Fibroblast of pulmonary artery (primary cell): ENCODE results near the gene SIRT1.
"Not testable (repeated sequence)": the region's sequence is repeated elsewhere in the genome, so short reads cannot be mapped to it uniquely, and the experiment has no call there.

ENCODE experiments used
- DNase-seq: peaks from one replicate; pipeline ENCODE4 v3.0.0-alpha.2; 2010; ENCODE audit warnings: low read depth
- H3K4me3 ChIP-seq: replicated peaks from 2 replicates; pipeline ENCODE4 v1.5.1; 2011; ENCODE audit warnings: low read depth, mild to moderate bottlenecking, control low read depth, low read length, moderate library complexity
- TF ChIP-seq, protein P1 (sequence below): IDR thresholded peaks from 2 replicates; pipeline ENCODE4 v1.5.1; 2011; ENCODE audit warnings: mild to moderate bottlenecking, control low read depth, low read length, inconsistent platforms; ENCODE audit errors: missing control alignments

Gene SIRT1

DNA sequence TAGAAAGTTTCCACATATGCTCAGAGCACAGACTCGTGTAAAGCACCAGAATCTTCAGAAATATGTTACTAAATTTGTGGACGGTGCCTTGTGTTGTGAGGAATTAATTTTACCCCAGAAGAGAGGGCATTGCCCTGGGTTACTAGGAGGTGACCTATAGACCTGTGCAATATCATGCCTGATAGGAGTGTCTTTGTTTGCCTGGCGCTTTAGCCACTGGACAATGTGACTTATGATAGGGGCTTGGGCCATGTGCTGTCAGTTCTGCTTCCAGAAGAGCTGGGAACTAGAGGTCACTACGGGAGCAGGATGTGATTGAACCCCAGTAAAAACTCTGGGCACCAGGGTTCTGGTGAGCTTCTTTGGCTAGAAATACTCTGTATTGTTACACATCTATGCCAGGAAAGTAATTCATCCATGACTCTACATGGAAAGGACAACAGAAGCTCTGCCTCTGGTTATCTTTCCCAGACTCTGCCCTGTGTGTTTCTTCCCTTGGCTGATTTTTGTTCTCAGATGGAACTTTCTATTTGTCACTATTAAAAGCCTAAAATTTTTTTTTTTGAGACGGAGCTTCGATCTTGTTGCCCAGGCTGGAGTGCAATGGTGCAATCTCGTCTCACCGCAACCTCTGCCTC, 75.5 kb downstream of the SIRT1 start:
- no peak for DNase-seq
- TF ChIP-seq, protein P1, sequence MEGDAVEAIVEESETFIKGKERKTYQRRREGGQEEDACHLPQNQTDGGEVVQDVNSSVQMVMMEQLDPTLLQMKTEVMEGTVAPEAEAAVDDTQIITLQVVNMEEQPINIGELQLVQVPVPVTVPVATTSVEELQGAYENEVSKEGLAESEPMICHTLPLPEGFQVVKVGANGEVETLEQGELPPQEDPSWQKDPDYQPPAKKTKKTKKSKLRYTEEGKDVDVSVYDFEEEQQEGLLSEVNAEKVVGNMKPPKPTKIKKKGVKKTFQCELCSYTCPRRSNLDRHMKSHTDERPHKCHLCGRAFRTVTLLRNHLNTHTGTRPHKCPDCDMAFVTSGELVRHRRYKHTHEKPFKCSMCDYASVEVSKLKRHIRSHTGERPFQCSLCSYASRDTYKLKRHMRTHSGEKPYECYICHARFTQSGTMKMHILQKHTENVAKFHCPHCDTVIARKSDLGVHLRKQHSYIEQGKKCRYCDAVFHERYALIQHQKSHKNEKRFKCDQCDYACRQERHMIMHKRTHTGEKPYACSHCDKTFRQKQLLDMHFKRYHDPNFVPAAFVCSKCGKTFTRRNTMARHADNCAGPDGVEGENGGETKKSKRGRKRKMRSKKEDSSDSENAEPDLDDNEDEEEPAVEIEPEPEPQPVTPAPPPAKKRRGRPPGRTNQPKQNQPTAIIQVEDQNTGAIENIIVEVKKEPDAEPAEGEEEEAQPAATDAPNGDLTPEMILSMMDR = no peak
- no peak overlapping the region for H3K4me3 ChIP-seq

DNA sequence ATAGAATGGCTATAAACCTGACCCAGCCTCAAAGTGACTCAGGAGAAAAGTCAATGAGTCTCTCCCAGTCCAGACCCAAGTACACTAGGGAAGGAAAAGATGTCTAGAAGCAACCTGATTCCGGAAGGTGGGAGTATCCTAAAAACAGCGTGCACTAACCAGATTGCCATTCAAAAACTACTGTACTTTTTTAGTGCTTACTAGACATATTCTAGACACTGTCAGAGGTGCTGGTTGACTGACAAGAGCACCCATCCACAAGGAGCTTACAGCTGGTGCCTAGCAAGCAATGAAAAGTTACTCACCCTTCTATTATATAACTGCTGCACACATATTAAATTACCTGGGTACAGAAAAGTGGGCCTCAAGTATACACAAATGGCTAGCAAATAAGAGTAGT, 81.0 kb downstream of the SIRT1 start:
- no peak overlapping the region for H3K4me3 ChIP-seq
- TF ChIP-seq, protein P1 = no peak
- no peak for DNase-seq

DNA sequence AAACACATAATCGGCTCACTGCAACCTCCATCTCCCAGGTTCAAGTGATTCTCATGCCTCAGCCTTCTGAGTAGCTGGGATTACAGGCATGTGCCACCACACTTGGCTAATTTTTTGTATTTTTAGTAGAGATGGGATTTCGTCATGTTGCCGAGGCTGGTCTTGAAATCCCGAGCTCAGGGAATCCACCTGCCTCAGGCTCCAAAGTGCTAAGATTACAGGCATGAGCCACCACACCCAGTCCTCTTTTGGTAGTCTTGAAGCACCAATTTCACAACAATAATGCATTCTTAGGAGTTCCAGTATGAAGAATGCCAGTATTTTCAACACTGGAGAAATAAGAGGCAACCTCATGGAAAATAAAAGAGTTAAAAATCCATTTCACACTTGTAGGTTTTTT, 81.6 kb downstream of the SIRT1 start:
- not testable (repeated sequence) for DNase-seq, H3K4me3 ChIP-seq
